HepG2 (cell line): ENCODE data around the gene UBFD1. TPM values are rescaled to one million over a fixed set of nuclear protein-coding genes. Genes with fewer than 3 reads are reported as not detected.

Experiments
- AHR ChIP-seq: IDR thresholded peaks from 2 replicates; pipeline ENCODE4 v1.6.1; 2018; ENCODE audit warnings: missing genetic modification reagents, missing compliant biosample characterization
- IKZF4 ChIP-seq: sonication (generic); formaldehyde crosslinking; IDR thresholded peaks from 2 replicates; pipeline ENCODE4 v1.5.1; 2020; ENCODE audit warnings: borderline replicate concordance, mild to moderate bottlenecking, low read depth, missing genetic modification reagents; ENCODE audit errors: not compliant biosample characterization
- NFIC ChIP-seq: IDR thresholded peaks from 2 replicates; pipeline ENCODE4 v1.6.1; 2012; ENCODE audit warnings: mild to moderate bottlenecking, low read length, inconsistent platforms
- ZBTB44 ChIP-seq: sonication (generic); formaldehyde crosslinking; IDR thresholded peaks from 2 replicates; pipeline ENCODE4 v1.4.0; 2020; ENCODE audit warnings: missing genetic modification reagents
- ZXDC ChIP-seq: sonication (generic); formaldehyde crosslinking; IDR thresholded peaks from 2 replicates; pipeline ENCODE4 v1.5.0; 2020; ENCODE audit warnings: mild to moderate bottlenecking, missing genetic modification reagents
- polyA plus RNA-seq, 8 experiments: library from polyadenylated mRNA; depleted of rRNA in 3 of 8; stranded (reverse) in 7 of 8; unstranded in 1 of 8; fragments of >200 nt; fragmentation: Illumina TruSeq in 4 of 8; extraction: Trizol in 4 of 8; gene quantifications; 2 replicates each; pipeline versions ENCODE4 v1.2.1 to v1.2.3, GENCODE V29; 2011 to 2016; ENCODE audit warnings: low read depth in 4 of 8, missing spikeins in 1 of 8, mixed read lengths in 1 of 8; ENCODE audit not compliant: insufficient read depth in 1 of 8
- total RNA-seq, 5 experiments: library from RNA; depleted of rRNA; stranded (reverse); fragments of >200 nt; fragmentation: Illumina TruSeq; extraction: Trizol; gene quantifications; 2 replicates each; pipeline ENCODE4 v1.2.3, GENCODE V29; 2016; ENCODE audit warnings: low read depth in 1 of 5

The UBFD1 gene
- total and polyA plus RNA-seq, 2 of the 13 experiments (the other 11 are each of a cell fraction or from before 2014, with no cell fraction given) = 100 to 111 TPM

GRCh38 chr16:23615805-23616204 is 58.3 kb downstream of the UBFD1 start (continued):
- TF ChIP-seq AHR (CRISPR knock-in tag) (no peak), ZBTB44 (CRISPR knock-in tag) (no peak), ZXDC (CRISPR knock-in tag) (no peak), NFIC (no peak), IKZF4 (CRISPR knock-in tag) (no peak)

Other genes starting within 250 kb of the UBFD1 start
- 12.6 and 15.4 TPM in 2 replicates for gene COG7, start 104.5 kb upstream of the UBFD1 start, total RNA-seq (2016; rRNA removed; fragmentation: Illumina TruSeq; extraction: Trizol)
- gene COG7, start 104.5 kb upstream of the UBFD1 start, polyA plus RNA-seq (2011; rRNA removed) = 51.0 and 54.5 TPM in 2 replicates
- gene GGA2, start 47.2 kb upstream of the UBFD1 start, total RNA-seq (2016; rRNA removed; fragmentation: Illumina TruSeq; extraction: Trizol) = 69.8 and 93.1 TPM in 2 replicates
- 51.5 and 52.3 TPM in 2 replicates for gene GGA2, start 47.2 kb upstream of the UBFD1 start, polyA plus RNA-seq (2011; rRNA removed)
- 80.4 and 84.2 TPM in 2 replicates for gene EARS2, start 377 bp upstream of the UBFD1 start, total RNA-seq (2016; rRNA removed; fragmentation: Illumina TruSeq; extraction: Trizol)
- gene EARS2, start 377 bp upstream of the UBFD1 start, polyA plus RNA-seq (2011; rRNA removed) = 49.4 and 54.7 TPM in 2 replicates
- 601 and 760 TPM in 2 replicates for gene NDUFAB1, start 38.6 kb downstream of the UBFD1 start, total RNA-seq (2016; rRNA removed; fragmentation: Illumina TruSeq; extraction: Trizol)
- 192 and 221 TPM in 2 replicates for gene NDUFAB1, start 38.6 kb downstream of the UBFD1 start, polyA plus RNA-seq (2011; rRNA removed)
- gene PALB2, start 83.6 kb downstream of the UBFD1 start, total RNA-seq (2016; rRNA removed; fragmentation: Illumina TruSeq; extraction: Trizol) = 40.9 and 58.5 TPM in 2 replicates
- 11.0 and 12.1 TPM in 2 replicates for gene PALB2, start 83.6 kb downstream of the UBFD1 start, polyA plus RNA-seq (2011; rRNA removed)
- 207 and 352 TPM in 2 replicates for gene DCTN5, start 83.7 kb downstream of the UBFD1 start, total RNA-seq (2016; rRNA removed; fragmentation: Illumina TruSeq; extraction: Trizol)
- 104 and 105 TPM in 2 replicates for gene DCTN5, start 83.7 kb downstream of the UBFD1 start, polyA plus RNA-seq (2011; rRNA removed)
- gene PLK1, start 121.2 kb downstream of the UBFD1 start, total RNA-seq (2016; rRNA removed; fragmentation: Illumina TruSeq; extraction: Trizol) = 76.3 and 97.4 TPM in 2 replicates
- gene PLK1, start 121.2 kb downstream of the UBFD1 start, polyA plus RNA-seq (2011; rRNA removed) = 50.7 and 71.5 TPM in 2 replicates
- 0.42 and 2.2 TPM in 2 replicates for gene ERN2, start 155.5 kb downstream of the UBFD1 start, total RNA-seq (2016; rRNA removed; fragmentation: Illumina TruSeq; extraction: Trizol)
- gene ERN2, start 155.5 kb downstream of the UBFD1 start, polyA plus RNA-seq (2011; rRNA removed) = 3.5 and 6.3 TPM in 2 replicates
- gene CHP2, start 197.3 kb downstream of the UBFD1 start, total RNA-seq (2016; rRNA removed; fragmentation: Illumina TruSeq; extraction: Trizol) = not detected in 2 replicates
- gene CHP2, start 197.3 kb downstream of the UBFD1 start, polyA plus RNA-seq (2011; rRNA removed) = 0.03 TPM in 1 of 2 replicates, not detected in the other